Measurements from ENCODE around the gene LIPT2. TPM values are rescaled to one million over a fixed set of nuclear protein-coding genes. Genes with fewer than 3 reads are reported as not detected.

The LIPT2 gene
- total RNA-seq, 1 donor from 2014 or later: 1.9 TPM

DNA sequence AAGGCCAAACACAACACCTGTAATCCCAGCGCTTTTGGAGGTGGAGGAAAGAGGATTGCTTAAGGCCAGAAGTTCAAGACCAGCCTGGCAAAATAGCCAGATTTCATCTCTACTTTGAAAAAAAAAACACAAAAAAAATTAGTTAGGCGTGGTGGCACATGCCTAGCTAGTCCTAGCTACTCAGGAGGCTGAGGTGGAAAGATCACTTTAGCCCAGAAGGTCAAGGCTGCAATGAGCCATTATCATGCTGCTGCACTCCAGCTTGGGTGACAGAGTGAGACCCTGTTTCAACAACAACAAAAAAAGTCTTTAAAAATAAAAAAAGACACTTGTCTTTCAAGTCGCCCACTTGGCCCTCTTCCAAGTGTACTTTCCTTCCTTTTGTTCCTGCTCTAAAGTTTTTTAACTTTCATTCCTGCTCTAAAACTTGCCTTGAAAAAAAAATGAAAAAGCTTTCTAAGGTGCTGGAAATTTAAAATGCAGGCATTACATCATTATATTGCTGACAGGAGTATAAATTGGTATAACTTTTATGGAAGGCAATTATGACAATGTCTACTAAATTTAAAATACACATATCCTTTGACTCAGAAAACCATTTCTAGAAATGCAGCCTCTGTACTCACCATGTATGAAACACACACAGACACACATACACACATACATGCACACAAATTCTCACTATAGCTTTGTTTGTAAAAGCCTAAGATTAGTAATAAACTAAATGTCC lies 12.7 kb downstream of the LIPT2 start:
- Histone ChIP-seq H3K36me3 (ENCODE audit: control insufficient read depth, insufficient read depth, low read length) (no peaks in the 10 kb centered on the region), H3K4me3 (ENCODE audit: low read depth, low read length) (no peak overlapping the region), H3K27me3 (ENCODE audit: control insufficient read depth, insufficient read depth, low read length) (no peaks in the 10 kb centered on the region)
- TF ChIP-seq, protein P1, sequence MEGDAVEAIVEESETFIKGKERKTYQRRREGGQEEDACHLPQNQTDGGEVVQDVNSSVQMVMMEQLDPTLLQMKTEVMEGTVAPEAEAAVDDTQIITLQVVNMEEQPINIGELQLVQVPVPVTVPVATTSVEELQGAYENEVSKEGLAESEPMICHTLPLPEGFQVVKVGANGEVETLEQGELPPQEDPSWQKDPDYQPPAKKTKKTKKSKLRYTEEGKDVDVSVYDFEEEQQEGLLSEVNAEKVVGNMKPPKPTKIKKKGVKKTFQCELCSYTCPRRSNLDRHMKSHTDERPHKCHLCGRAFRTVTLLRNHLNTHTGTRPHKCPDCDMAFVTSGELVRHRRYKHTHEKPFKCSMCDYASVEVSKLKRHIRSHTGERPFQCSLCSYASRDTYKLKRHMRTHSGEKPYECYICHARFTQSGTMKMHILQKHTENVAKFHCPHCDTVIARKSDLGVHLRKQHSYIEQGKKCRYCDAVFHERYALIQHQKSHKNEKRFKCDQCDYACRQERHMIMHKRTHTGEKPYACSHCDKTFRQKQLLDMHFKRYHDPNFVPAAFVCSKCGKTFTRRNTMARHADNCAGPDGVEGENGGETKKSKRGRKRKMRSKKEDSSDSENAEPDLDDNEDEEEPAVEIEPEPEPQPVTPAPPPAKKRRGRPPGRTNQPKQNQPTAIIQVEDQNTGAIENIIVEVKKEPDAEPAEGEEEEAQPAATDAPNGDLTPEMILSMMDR (IDR thresholded peaks at IDR 0.05; ENCODE audit: insufficient read depth, low read length, poor library complexity, severe bottlenecking): no peak
- no peak for DNase-seq (ENCODE audit: low read depth)

DNA sequence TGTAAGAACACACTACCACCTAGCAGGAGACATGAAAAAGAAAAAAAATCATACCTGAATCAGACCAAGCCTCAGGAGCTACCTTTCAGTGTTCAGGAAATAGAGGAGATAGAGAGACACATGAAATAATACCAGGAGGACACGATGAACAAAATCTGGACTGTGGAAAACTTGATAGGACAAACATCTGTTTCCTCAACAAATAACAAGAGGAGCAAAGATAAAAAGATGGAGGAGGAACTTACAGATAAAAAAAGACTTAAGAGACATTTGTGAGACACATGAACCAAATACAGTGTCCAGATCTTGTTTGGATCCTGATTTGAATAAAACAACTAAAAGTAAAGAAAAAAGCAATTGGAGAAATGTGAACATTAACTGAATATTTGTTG lies 13.8 kb downstream of the LIPT2 start:
- TF ChIP-seq, protein P1 (IDR thresholded peaks at IDR 0.05; ENCODE audit: insufficient read depth, low read length, poor library complexity, severe bottlenecking): no peak
- no peaks in the 10 kb centered on the region for H3K36me3 ChIP-seq (ENCODE audit: control insufficient read depth, insufficient read depth, low read length)
- H3K27me3 ChIP-seq (ENCODE audit: control insufficient read depth, insufficient read depth, low read length): no peaks in the 10 kb centered on the region
- DNase-seq (ENCODE audit: low read depth): no peak
- no peak overlapping the region for H3K4me3 ChIP-seq (ENCODE audit: low read depth, low read length)

DNA sequence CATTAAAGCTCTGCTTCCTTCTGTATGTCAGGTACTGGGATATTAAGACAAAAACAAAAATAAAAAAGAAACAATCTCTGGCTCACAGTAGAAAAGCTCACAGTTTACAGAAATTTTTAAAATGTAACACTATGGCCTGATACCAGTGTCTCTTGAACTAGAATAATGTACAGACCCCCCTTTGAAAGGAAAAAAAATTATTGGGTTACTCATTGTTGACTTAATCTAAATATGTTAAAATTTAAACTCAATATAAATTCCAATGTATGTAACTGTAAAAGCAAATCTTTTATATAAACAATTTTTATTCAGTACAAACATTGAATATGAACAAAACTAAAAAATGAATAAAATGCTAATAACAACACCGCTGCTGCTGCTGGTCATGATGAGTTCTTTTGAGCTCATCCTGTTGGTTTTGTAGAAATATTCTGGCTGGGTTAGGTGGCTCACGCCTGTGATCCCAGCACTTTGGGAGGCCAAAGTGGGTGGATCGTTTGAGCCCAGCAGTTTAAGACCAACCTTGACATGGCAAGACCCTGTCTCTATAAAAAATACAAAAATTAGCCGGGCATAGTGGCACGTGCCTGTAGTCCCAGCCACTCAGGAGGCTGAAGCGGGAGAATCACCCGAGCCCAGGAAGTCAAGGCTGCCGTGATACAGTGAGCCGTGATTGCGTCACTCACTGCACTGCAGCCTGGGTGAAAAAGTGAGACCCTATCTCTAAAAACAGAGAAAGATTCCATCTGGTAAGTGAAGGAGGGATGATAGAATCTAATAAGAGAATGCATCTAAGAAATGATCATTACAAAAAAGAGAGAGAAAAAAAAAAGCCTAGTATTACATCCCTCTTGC lies 14.4 kb downstream of the LIPT2 start:
- TF ChIP-seq, protein P1 (IDR thresholded peaks at IDR 0.05; ENCODE audit: insufficient read depth, low read length, poor library complexity, severe bottlenecking): no peak
- Histone ChIP-seq H3K36me3 (ENCODE audit: control insufficient read depth, insufficient read depth, low read length) (no peaks in the 10 kb centered on the region), H3K4me3 (ENCODE audit: low read depth, low read length) (no peak overlapping the region), H3K27me3 (ENCODE audit: control insufficient read depth, insufficient read depth, low read length) (no peaks in the 10 kb centered on the region)
- no peak for DNase-seq (ENCODE audit: low read depth)

DNA sequence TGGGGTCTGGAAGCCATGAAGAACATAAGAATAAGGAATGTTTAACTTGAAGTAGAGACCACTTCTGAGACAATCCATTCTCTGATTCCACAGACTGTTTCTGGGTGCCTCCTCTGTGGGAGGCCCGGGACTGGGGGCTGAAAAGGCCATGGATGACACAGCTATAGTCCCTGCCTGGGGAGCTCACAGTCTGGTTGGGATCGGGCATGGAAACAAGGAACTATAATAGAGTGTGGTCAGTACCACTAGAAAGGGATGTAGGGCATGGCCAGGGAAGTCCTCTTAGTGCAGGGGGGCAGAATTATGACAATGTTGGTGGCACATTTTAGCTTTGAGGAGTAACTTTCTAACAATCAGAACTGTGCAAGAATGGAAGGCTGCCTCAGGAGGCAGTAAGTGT lies 17.0 kb downstream of the LIPT2 start:
- TF ChIP-seq, protein P1 (IDR thresholded peaks at IDR 0.05; ENCODE audit: insufficient read depth, low read length, poor library complexity, severe bottlenecking): no peak
- H3K4me3 ChIP-seq (ENCODE audit: low read depth, low read length): no peak overlapping the region
- DNase-seq (ENCODE audit: low read depth): no peak
- H3K27me3 ChIP-seq (ENCODE audit: control insufficient read depth, insufficient read depth, low read length): no peaks in the 10 kb centered on the region
- H3K36me3 ChIP-seq (ENCODE audit: control insufficient read depth, insufficient read depth, low read length): no peaks in the 10 kb centered on the region

DNA sequence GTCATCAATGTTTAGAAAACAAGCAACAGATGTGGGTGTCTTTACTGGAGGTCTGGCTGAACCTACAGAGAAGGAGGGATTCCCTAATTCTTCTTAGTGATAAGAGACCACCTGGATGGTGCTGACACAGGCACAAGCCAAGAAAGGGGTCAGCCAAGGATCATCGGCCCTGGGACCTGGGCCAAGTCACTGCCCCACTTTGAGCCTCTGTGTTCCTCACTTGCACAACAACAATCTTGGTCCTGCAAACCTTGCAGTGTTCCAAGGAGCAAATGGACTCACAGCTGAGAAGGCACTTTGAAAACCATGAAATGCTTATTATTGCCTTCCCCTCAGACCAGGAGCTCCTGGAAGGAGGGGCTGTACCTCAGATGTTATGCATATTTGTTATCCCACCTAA lies 19.2 kb downstream of the LIPT2 start:
- Histone ChIP-seq H3K4me3 (ENCODE audit: low read depth, low read length) (no peak overlapping the region), H3K27me3 (ENCODE audit: control insufficient read depth, insufficient read depth, low read length) (no peaks in the 10 kb centered on the region), H3K36me3 (ENCODE audit: control insufficient read depth, insufficient read depth, low read length) (no peaks in the 10 kb centered on the region)
- no peak for DNase-seq (ENCODE audit: low read depth)
- TF ChIP-seq, protein P1 (IDR thresholded peaks at IDR 0.05; ENCODE audit: insufficient read depth, low read length, poor library complexity, severe bottlenecking): no peak
